Smooth muscle cell of the brain vasculature (primary cell): ENCODE data around the gene LAYN.

Experiments
- DNase-seq: peaks from one replicate; pipeline ENCODE4 v3.0.0-alpha.2; 2012; ENCODE audit warnings: low read depth, low spot score

The LAYN gene, protein sequence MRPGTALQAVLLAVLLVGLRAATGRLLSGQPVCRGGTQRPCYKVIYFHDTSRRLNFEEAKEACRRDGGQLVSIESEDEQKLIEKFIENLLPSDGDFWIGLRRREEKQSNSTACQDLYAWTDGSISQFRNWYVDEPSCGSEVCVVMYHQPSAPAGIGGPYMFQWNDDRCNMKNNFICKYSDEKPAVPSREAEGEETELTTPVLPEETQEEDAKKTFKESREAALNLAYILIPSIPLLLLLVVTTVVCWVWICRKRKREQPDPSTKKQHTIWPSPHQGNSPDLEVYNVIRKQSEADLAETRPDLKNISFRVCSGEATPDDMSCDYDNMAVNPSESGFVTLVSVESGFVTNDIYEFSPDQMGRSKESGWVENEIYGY

DNA sequence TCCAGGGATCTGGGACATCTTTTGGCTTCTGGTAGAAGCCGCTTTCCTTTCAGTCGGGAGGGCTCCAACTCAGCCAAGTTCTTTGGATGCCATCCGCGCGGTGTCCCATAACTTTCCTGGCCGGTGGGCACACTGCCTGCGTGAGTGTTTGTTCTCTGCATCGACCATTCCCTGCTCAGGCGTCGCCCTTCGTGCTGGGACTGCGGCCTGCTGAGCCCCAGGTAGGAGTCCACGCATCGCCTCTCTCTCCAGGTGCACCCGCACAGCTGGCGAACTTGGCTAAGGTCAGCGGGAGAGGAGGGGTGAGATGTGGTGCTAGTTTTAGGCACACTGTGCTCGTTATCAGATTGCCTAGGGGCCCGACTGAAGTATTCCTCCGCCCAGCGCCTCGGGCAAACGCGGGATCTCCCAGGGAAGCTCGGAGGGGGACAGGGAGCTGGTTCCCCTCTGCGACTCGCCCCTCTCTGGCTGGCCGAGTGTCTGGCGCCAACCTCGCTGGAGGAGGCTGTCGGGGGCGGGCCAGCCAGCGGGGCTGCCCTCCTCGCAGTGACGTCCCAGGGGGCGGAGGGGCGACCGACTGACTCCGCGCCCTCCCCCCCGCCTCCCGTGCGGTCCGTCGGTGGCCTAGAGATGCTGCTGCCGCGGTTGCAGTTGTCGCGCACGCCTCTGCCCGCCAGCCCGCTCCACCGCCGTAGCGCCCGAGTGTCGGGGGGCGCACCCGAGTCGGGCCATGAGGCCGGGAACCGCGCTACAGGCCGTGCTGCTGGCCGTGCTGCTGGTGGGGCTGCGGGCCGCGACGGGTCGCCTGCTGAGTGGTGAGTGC, at the start of gene LAYN:
LAYN (plus strand) TSS at position 607 of the 823 bp plus-strand sequence; CDS start at position 731, 124 bp downstream.
- no peak for DNase-seq

DNA sequence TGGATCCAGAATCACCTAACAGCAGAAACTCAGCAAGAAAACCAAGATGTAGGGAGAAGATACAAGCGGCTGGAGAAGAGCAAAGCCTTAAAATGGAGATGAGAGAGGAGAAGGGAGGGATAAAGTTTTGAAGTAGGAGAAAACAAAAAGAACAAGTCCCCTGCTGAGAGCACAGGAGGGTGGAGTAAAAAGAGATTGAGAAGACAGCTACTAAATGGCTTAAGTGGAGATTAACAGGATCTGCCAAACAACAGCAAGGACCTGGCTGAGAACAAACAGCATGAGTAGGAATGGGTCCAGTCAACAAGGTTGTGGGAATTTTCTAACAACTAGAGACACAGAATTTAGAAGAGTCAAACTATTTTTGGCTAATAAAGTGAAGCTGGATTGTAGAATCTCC, 46.5 kb upstream of the LAYN start:
- no peak for DNase-seq

DNA sequence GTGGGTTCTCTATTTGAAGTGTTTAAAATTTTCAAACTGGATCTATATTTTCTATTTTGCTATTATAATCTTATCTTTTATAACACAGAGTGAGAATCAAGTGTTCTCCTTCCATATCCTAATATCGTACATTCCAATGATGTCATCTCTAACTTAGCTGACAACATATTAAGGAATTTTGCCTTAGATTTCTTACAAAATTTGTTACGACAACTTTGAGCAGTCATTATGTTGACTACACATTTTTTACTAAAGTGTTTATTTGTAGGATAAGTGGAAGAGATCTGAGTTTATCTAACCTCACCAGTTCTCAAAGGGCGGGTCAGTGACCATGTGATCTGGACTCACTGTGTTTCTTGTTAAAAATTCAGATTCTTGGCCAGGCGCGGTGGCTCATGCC, 41.0 kb upstream of the LAYN start:
- DNase-seq, result no peak

DNA sequence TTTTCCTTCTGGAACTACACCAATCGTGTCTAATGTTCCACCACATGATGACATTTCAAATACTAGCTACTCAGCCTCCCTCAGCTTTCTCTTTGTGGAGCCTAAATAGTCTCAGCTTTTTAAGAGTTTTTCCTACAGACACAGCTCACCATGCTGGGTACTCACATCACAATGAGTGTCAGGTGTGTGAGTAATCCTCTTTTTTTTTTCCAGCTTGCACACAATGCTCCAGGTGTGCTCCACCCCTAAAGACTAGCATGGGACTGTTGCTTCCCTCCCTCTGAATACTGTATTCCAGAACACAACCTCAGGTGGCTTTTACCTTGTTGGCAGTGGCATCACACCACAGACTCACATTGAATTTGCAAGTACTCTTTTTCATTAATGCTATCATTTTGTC, 40.0 kb upstream of the LAYN start:
- DNase-seq, result no peak

DNA sequence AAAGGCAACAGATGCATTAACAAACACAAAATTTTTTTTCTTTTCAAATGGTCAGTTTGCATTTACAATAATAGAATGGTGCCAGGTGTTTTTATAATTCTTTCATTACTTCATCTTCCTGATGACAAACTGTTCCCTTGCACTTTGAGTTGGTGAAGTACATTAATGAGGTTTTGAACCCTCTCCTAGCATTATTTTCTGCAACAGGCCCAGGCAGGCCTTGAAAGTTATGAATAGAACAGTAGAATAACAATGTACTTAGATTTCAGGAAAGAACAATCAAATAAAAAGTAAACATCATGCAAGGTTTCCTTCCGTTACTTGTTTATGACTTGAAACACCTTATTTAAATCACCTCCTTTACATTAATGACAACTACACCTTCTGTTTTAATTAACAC, 37.9 kb upstream of the LAYN start:
- DNase-seq, result no peak

DNA sequence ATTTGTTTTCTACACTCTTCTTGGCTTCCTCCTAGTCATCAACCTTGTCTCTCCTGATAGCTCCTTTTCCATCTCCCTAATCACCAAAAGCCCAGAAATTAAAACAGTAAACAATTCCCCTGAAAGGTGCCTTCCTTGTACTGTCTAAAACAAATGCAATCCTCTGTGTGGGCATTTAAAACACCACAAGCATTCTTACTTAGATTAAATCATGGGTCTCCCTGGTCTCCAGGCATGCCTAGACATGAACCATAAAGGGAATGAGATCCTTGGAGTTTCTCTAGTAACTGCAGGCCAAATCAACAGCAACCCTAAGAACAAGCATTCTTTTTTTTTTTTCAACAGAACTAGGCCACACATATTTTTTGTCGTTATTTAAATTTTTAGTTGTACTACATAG, 30.2 kb upstream of the LAYN start:
- DNase-seq, result no peak

DNA sequence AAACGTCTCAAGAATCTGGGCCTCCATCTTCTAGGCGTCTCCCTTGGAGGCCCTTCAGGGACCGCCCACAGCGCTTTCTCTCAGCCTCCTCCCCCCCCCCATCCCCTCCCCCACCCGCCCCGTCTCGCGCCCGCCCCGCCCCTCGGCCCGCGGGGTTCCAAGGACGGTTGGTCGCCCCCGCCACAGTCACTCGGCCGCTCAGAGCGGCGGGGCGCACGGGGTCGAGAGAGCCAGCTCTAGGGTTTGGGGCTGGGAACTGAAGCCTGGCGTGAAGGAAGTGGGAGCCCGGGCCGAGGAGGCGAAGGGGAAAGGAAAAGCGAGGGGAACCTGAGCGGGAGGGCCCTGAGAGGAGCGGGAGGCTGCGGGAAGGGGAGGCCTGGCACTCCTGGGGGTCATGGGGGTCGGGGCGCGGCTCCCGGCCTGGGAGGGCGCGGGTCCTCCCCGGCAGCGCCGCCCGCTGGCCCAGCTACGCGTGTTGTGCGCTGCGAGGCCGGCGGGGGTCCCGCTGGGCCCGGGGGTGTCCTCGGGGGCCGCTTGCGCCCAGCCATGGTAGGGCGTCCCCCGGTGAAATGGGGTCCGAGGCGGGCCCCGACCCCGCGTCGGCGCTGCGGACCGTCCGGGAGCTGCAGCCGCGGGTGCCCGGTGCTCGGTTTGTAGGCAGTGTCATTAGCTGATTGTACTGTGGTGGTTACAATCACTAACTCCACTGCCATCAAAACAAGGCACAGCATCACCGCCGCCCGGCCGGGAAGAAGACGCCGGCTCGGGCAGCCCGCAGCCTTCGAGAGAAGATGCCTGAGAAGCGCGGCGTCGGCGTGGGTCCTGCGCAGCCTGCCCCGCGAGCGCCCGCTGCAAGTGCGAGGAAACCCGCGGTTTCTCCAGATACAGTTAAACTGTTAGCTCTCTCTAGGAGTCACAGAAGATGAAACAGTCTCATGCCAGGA, 28.0 kb upstream of the LAYN start, which contains the start of gene BTG4:
BTG4 (minus strand) TSS at position 91 of the 944 bp plus-strand sequence. CDS start 13,610 bp downstream, outside the sequence.
- no peak for DNase-seq

DNA sequence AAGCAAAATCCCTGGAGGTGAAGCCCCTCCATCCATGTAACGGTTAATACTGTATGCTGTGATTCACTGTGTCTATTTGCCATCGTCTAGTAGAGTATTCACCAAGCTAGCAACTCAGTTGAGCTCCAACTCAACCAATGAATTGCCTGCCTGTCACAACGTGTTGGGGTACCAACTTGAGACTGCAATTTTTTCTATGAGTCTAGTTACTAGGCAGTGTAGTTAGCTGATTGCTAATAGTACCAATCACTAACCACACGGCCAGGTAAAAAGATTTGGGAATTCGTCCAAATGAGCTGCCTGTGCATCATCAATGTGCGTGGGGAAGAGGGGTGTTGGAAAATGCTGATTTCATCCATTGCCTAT, 27.3 kb upstream of the LAYN start:
- DNase-seq, result no peak

DNA sequence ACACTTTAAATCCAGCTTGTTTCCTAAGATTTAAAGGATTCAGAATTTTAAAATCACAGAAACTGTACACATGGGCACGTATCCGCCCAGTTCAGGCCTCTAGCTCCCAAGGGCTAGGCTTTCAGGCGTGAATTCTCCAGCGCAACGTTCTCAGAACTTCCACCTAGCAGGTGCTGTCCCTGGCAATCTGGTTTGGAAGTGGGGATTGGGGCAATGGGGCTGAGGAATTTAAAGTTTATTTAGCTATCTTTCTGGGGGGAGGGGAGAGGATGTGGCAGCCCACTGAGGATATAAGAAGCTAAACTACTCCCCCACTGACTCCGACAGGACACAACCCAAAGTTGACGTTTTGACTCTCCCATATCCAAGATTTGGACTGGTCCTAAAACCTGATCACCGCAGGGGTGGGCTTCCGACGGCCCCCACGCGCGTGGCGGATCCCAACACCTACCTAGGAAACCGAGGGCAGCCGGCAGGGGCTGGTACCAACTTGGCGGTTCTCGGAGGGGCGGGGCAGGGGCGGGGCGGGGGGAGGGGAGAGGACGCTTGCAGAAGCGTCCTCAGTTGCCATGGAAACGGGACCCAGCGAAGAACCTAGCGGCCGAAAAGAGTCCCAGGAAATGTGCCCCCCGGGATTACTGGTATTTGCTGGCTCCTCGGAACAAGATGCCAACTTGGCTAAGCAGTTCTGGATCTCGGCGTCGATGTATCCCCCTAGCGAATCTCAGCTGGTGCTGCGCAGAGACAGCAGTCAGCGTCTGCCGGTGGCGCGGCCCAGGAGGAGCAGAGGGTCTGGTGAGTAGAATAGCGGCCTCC, 26.1 kb upstream of the LAYN start, which contains the start of gene HOATZ:
HOATZ (plus strand) TSS at position 563 of the 816 bp plus-strand sequence; CDS start at position 570, 7 bp downstream.
- DNase-seq, result no peak

DNA sequence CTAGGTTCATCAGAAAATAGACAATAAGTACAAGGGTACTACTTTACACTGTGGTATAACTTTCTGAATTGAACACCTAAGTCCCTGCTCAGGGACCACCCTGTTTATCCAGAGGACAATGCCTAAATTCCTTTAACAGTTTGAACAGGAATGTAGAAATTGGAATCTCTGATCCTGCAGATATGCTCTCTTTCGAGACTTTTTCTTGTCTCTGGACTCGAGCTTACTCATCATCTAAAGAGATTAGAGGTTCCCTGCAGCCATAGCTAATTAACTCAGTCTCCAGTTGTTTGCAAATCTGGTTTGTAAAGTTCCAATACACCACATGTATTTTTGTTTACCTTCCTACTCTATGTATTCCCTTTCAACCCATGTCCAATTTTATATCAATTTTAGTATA, 24.9 kb upstream of the LAYN start:
- DNase-seq, result no peak

DNA sequence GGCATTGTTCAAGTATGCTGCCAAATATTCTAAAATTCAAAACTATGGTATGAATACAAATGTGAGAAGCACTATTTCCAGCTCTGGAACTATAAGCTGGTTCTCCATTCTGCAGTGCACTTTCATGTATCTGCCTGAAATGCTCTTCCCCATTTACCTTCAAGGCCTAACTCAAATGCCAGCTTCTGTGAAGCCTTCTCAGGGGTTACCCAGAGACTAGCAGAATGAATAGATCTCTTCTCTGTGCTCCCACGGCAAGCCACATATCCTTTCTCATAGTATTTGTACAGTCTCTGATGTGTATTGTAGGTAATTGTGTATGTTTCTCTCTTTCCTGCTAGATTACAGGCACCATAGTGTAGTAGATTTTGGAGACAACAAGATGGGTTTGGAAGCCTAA, 21.9 kb upstream of the LAYN start:
- DNase-seq, result no peak

DNA sequence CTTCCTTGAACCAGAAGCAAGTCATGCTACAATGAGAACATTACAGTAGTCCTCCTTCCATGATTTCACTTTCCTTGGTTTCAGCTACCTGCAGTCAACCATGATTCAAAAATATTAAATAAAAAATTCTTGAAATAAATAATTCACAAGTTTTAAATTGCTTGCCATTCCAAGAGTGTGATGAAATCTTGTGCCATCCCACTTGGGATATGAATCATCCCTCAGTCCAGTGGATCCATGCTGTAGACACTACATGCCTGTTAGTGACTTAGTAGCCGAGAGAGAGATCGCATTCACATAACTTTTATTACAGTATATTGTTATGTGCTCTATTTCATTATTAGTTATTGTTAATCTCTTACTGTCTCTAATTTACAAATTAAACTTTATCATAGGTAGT, 20.0 kb upstream of the LAYN start:
- DNase-seq, result no peak

DNA sequence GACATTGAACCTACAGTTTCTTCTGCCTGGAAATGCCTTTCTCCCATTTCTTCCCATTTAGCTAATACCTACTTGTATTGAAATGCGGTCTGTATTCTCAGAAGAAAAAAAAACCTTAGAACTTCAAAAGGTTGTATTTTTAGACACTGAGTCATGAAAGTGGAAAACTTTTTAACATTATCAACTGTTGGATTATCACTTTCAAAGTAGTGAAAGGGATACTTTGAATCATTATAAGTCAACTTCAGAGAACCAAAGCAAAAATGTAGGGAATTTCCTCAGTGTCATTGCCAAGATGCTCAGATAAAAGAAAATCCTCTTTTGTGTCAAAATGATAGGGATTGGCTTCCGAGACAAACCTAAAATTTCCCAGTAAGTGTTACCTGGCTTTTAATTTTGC, 19.4 kb upstream of the LAYN start:
- DNase-seq, result no peak

DNA sequence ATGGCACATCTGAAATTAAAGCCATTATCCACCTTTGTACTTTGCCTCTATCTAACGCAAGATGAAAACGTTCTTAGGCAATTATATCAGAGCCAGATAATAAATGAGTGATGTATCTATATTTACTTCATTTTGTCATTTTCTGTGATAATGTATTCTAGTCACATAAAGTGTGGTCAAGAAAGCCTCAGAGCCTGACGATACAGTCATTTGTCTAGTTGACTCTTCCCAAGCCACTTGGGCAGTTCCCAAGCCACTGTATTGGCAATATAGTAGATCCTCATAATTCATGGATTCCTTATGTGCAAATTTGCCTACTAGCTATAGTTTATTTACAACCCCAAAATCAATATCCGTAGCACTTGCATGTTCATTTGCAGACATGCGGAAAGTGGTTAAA, 18.1 kb upstream of the LAYN start:
- DNase-seq, result no peak

DNA sequence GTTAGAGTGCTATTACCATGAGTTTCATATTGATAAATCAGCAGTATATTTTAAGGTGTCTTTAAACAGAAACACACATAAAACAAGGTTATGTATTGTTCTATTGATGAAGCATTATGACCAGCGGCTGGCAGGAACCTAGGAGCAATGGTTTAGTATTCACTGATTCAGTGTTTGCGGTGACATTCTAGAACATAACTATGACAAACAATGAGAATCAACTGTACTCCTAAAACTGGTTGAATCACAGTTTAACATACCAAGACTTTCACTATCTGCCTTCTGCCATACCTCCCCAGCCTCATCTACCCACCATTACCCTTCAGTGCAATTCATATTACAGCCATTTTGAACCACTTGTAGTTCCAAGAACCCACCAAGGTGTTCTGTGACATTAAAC, 17.2 kb upstream of the LAYN start:
- no peak for DNase-seq

DNA sequence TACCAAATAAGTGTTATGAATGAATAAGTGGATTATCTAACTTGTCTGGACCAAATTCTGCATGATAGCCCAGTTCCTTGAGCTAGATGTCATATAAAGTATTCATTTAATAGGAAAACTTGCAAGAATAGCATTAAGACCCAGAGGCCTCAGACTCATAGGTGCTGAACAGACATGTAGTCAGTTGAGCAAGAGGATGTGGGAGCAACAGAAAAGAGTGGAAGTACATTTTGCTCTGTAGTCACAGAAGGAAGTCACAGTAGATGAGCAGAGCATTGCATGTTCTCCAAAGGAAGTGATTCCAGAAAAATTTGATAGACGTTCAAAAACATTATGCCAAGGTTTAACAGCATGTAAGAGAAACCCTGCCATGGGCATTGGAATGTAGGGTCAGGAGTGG, 16.5 kb upstream of the LAYN start:
- DNase-seq, result no peak

DNA sequence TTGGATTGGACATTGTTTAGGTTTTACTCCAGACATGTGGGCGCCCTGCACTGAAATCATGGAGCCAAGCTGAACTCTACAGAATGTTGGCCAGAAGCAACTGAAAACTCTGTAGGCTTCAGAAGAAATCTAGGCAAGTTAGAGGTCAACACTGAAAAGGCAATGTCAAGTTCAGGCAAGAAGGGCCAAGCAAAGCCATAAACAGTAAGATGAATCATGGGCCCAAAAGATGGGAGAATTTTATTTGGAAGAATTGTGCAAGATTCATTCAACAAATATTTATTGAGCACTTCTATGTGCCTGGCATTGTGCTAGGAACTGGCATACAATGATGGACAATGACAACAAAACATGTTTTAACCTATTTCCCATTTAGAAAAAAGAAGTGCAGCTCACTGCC, 15.1 kb upstream of the LAYN start:
- DNase-seq, result no peak

DNA sequence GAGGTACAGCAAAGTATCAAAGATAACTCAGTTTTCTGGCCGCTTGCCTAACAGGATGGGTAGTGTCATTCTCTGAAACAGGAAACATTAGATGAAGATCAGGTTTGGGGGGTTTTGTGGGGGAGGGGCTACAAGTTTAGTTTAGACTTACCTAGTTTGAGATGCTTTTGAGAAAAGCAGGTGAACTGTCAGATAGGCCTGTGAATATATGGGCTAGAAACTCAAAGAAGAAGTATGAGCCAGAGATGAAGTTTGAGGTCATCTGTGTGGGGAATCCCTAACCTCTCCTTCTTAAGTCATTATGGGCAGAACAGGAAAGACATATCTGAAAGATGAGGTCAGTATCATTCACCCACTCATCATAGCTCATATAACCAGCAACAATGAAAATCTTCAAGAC, 14.0 kb upstream of the LAYN start:
- no peak for DNase-seq

DNA sequence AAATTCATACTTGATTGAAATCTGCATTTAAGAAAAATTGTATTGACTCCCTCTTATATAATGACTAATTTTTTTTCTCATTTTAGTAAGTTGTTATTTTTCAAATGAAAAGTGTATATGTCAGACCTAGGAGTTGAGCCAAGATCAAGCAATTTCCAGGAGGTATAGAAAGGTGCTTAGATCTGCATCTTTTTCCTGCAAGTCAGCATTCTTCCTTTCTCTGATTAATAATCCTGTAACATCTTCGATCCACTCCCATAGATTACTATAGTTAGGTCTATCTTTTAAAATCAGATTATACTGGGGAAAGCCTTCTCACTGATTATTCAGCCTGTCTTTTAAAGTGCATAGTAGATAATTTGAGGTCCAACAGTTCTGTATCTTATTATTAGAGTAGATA, 13.2 kb upstream of the LAYN start:
- DNase-seq, result no peak

DNA sequence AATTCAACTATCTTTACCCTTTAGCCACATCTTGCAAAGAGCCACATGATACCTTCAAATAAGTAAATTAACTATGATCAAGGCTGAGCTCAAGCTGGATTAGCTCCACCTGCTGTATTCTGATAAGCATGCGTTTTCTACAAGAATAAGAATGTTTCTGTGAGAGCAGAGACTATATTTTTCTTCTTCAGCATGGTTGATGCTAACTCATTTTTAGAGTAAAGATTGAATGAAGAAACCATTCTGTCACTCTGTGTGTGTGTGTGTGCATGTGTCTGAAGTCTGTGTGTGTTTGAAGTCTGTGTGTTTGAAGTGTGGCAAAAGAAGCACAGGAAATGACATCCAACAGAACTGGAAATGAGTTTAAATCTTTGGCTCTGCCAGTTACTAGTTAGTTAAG, 12.0 kb upstream of the LAYN start:
- DNase-seq, result no peak

DNA sequence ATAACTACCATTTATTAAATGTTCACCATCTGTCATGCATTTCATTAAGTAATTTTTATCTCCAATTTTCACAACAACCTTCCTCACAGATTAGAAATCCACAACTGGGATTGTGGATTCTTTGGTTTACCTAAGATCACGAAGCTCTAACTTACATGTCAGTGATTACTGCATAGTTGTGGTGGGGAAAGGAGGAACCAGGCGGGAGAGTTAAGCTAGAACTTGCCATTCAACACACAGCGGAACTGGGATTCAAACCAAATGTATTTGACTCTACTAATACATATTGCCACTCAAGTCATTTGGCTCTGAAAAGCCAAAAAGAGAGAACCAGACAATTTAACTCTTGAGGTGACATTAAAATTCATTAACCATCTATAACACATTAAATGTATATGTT, 10.4 kb upstream of the LAYN start:
- no peak for DNase-seq
